ENCODE measurements around the gene QKI.
"Not testable (repeated sequence)": the region's sequence is repeated elsewhere in the genome, so short reads cannot be mapped to it uniquely, and the experiment has no call there.

The QKI gene

GRCh38 chr6:163474581-163474980 lies 60.1 kb downstream of the QKI start:
- Histone ChIP-seq H3K36me3 (ENCODE audit: control insufficient read depth, insufficient read depth, low read length) (no peaks in the 10 kb centered on the region), H3K27me3 (ENCODE audit: control insufficient read depth, insufficient read depth, low read length) (no peaks in the 10 kb centered on the region), H3K4me3 (ENCODE audit: low read length) (no peak overlapping the region), H3K9ac (ENCODE audit: low read length) (no peak overlapping the region), H3K9me3 (ENCODE audit: control insufficient read depth, low read length) (no peaks in the 10 kb centered on the region), H3K4me1 (ENCODE audit: control insufficient read depth, insufficient read depth, low read length) (no peaks in the 10 kb centered on the region)

- not testable (repeated sequence) for H3K4me1 ChIP-seq (ENCODE audit: control insufficient read depth, insufficient read depth, low read length); H3K4me3 ChIP-seq (ENCODE audit: low read length); H3K9ac ChIP-seq (ENCODE audit: low read length); H3K27me3 ChIP-seq (ENCODE audit: control insufficient read depth, insufficient read depth, low read length); H3K9me3 ChIP-seq (ENCODE audit: control insufficient read depth, low read length); H3K36me3 ChIP-seq (ENCODE audit: control insufficient read depth, insufficient read depth, low read length)
Measured at GRCh38 chr6:163476946-163477345, 62.4 kb downstream of the QKI start.

DNA sequence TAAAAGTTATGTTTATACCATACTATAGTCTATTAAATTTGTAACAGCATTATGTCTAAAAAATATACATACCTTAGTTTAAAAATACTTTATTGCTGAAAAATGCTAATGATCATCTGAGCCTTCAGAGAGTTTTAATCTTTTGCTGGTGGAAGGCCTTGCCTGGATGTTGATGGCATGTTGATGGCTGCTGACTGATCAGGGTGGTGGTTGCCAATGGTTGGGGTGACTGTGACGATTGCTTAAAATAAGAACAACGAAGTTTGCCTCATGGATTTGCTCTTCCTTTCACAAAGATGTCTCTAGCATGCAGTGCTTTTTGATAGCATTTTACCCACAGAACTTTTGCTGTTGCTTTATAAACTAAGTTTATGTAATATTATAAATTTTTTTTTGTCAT lies 68.6 kb downstream of the QKI start:
- H3K9me3 ChIP-seq (ENCODE audit: control insufficient read depth, low read length), result no peaks in the 10 kb centered on the region
- H3K4me3 ChIP-seq (ENCODE audit: low read length), result no peak overlapping the region
- no peaks in the 10 kb centered on the region for H3K4me1 ChIP-seq (ENCODE audit: control insufficient read depth, insufficient read depth, low read length)
- H3K9ac ChIP-seq (ENCODE audit: low read length), result no peak overlapping the region
- H3K27me3 ChIP-seq (ENCODE audit: control insufficient read depth, insufficient read depth, low read length), result no peaks in the 10 kb centered on the region
- no peaks in the 10 kb centered on the region for H3K36me3 ChIP-seq (ENCODE audit: control insufficient read depth, insufficient read depth, low read length)

DNA sequence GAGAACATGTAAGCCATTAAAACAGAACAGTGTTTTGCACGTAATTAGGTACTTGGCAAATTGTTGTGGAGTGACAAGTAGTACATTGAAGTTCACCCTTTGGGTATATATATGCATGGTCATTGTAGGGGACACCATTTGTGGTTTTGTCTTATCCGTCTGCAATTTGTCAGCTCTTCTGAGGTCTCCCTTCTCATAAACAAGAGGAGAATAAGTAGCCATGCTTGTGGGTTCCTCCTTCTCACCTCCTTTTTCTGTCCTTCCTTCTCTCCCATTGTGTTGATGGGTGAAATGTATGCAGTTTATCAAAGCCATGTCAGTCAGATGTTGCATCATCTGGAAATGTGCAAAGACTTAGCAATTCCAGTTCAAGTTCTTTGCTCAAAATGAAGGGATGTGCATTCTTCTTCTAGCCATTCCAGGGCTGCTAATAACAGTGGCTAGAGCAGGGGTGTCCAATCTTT lies 70.9 kb downstream of the QKI start:
- H3K4me3 ChIP-seq (ENCODE audit: low read length), result no peak overlapping the region
- H3K9ac ChIP-seq (ENCODE audit: low read length), result no peak overlapping the region
- no peaks in the 10 kb centered on the region for H3K4me1 ChIP-seq (ENCODE audit: control insufficient read depth, insufficient read depth, low read length)
- H3K36me3 ChIP-seq (ENCODE audit: control insufficient read depth, insufficient read depth, low read length), result no peaks in the 10 kb centered on the region
- no peaks in the 10 kb centered on the region for H3K9me3 ChIP-seq (ENCODE audit: control insufficient read depth, low read length)
- H3K27me3 ChIP-seq (ENCODE audit: control insufficient read depth, insufficient read depth, low read length), result no peaks in the 10 kb centered on the region

DNA sequence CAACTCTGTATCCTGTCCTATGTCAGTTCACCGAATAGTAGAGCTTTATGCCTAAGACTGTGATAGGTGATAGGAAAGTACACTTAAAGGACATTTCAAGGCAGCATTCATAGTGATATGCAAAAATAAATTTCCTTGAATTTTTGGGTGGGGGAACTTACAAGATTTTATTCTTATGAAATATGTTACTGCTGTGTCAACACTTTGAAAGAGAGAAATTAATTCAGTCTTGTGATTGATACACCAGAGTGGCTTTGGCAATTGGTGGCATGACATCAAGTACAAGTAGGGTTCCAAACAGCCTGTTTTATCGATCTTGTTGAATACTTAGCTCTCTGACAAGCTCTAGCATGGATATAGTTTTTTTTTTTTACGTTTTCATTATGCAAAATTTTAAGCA lies 72.3 kb downstream of the QKI start:
- Histone ChIP-seq H3K4me3 (ENCODE audit: low read length) (no peak overlapping the region), H3K27me3 (ENCODE audit: control insufficient read depth, insufficient read depth, low read length) (no peaks in the 10 kb centered on the region), H3K9ac (ENCODE audit: low read length) (no peak overlapping the region), H3K9me3 (ENCODE audit: control insufficient read depth, low read length) (no peaks in the 10 kb centered on the region), H3K36me3 (ENCODE audit: control insufficient read depth, insufficient read depth, low read length) (no peaks in the 10 kb centered on the region), H3K4me1 (ENCODE audit: control insufficient read depth, insufficient read depth, low read length) (no peaks in the 10 kb centered on the region)

GRCh38 chr6:163487606-163488005 lies 73.1 kb downstream of the QKI start:
- H3K4me1 ChIP-seq (ENCODE audit: control insufficient read depth, insufficient read depth, low read length), result no peaks in the 10 kb centered on the region

DNA sequence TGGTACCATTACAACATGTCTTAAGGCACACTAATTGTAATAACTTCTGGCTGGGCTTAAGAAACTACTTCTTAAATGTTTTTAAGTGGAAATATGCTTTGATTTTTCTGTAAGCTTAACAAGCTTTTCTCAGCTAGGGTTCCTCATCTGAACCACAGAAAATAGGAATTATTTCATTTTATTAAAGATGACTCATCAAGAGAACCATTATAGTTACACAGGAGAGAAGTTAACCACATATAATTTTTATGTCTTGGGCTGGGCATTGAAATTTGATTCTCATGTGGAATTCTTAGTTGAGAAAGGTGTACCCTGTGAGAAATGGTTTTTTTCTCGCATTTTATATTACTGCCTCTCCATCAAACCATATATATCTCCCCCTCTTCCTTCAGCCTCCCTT lies 75.1 kb downstream of the QKI start:
- Histone ChIP-seq H3K27me3 (ENCODE audit: control insufficient read depth, insufficient read depth, low read length) (no peaks in the 10 kb centered on the region), H3K9ac (ENCODE audit: low read length) (no peak overlapping the region), H3K9me3 (ENCODE audit: control insufficient read depth, low read length) (no peaks in the 10 kb centered on the region), H3K36me3 (ENCODE audit: control insufficient read depth, insufficient read depth, low read length) (no peaks in the 10 kb centered on the region), H3K4me1 (ENCODE audit: control insufficient read depth, insufficient read depth, low read length) (no peaks in the 10 kb centered on the region), H3K4me3 (ENCODE audit: low read length) (no peak overlapping the region)

More at GRCh38 chr6:163487606-163488005, 73.1 kb downstream of the QKI start:
- H3K27me3 ChIP-seq (ENCODE audit: control insufficient read depth, insufficient read depth, low read length), result no peaks in the 10 kb centered on the region
- no peak overlapping the region for H3K9ac ChIP-seq (ENCODE audit: low read length)
- no peak overlapping the region for H3K4me3 ChIP-seq (ENCODE audit: low read length)
- no peaks in the 10 kb centered on the region for H3K9me3 ChIP-seq (ENCODE audit: control insufficient read depth, low read length)
- no peaks in the 10 kb centered on the region for H3K36me3 ChIP-seq (ENCODE audit: control insufficient read depth, insufficient read depth, low read length)

GRCh38 chr6:163490826-163491577 lies 76.5 kb downstream of the QKI start:
- Histone ChIP-seq H3K9ac (ENCODE audit: low read length) (no peak overlapping the region), H3K36me3 (ENCODE audit: control insufficient read depth, insufficient read depth, low read length) (no peaks in the 10 kb centered on the region), H3K4me1 (ENCODE audit: control insufficient read depth, insufficient read depth, low read length) (no peaks in the 10 kb centered on the region), H3K4me3 (ENCODE audit: low read length) (no peak overlapping the region), H3K27me3 (ENCODE audit: control insufficient read depth, insufficient read depth, low read length) (no peaks in the 10 kb centered on the region), H3K9me3 (ENCODE audit: control insufficient read depth, low read length) (no peaks in the 10 kb centered on the region)

DNA sequence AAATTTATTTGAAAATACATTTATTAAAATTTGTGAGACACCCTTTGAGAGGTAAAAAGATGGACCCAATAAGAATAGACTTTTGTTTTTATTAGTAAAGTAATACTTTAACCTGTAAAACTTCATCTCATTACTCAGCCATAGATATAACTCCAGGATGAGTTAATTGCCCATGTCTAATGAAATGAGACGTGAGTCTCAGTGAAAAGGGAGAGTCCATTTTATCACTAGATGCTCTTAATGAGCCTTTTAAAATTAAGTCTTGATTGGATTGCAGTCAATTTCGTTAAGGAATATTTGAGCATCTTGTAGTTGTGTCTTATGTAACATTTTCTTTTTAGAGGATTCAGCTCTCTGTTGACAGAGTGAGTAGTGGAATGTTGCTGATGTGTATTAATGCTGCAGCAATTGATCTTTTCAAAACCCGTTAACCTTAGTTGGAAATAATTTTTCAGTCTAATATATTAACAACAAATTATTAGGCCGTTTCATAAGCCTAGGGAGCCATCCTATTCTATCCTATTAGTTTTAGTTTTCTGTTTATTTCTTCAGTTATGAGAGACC lies 77.3 kb downstream of the QKI start:
- H3K9me3 ChIP-seq (ENCODE audit: control insufficient read depth, low read length), result no peaks in the 10 kb centered on the region
- H3K9ac ChIP-seq (ENCODE audit: low read length), result no peak overlapping the region
- H3K4me1 ChIP-seq (ENCODE audit: control insufficient read depth, insufficient read depth, low read length), result no peaks in the 10 kb centered on the region
- H3K36me3 ChIP-seq (ENCODE audit: control insufficient read depth, insufficient read depth, low read length), result no peaks in the 10 kb centered on the region
- no peak overlapping the region for H3K4me3 ChIP-seq (ENCODE audit: low read length)
- no peaks in the 10 kb centered on the region for H3K27me3 ChIP-seq (ENCODE audit: control insufficient read depth, insufficient read depth, low read length)

- Histone ChIP-seq H3K4me1 (ENCODE audit: control insufficient read depth, insufficient read depth, low read length) (no peaks in the 10 kb centered on the region), H3K9me3 (ENCODE audit: control insufficient read depth, low read length) (no peaks in the 10 kb centered on the region), H3K4me3 (ENCODE audit: low read length) (no peak overlapping the region), H3K27me3 (ENCODE audit: control insufficient read depth, insufficient read depth, low read length) (no peaks in the 10 kb centered on the region), H3K9ac (ENCODE audit: low read length) (no peak overlapping the region), H3K36me3 (ENCODE audit: control insufficient read depth, insufficient read depth, low read length) (no peaks in the 10 kb centered on the region)
Measured at GRCh38 chr6:163494279-163494727, 79.8 kb downstream of the QKI start.

- Histone ChIP-seq H3K27me3 (ENCODE audit: control insufficient read depth, insufficient read depth, low read length) (no peaks in the 10 kb centered on the region), H3K36me3 (ENCODE audit: control insufficient read depth, insufficient read depth, low read length) (no peaks in the 10 kb centered on the region), H3K9ac (ENCODE audit: low read length) (no peak overlapping the region), H3K4me1 (ENCODE audit: control insufficient read depth, insufficient read depth, low read length) (no peaks in the 10 kb centered on the region), H3K9me3 (ENCODE audit: control insufficient read depth, low read length) (no peaks in the 10 kb centered on the region), H3K4me3 (ENCODE audit: low read length) (no peak overlapping the region)
Measured at GRCh38 chr6:163496205-163496604, 81.7 kb downstream of the QKI start.

GRCh38 chr6:163500105-163500504 lies 85.6 kb downstream of the QKI start:
- no peaks in the 10 kb centered on the region for H3K36me3 ChIP-seq (ENCODE audit: control insufficient read depth, insufficient read depth, low read length)
- H3K4me3 ChIP-seq (ENCODE audit: low read length), result no peak overlapping the region
- no peaks in the 10 kb centered on the region for H3K4me1 ChIP-seq (ENCODE audit: control insufficient read depth, insufficient read depth, low read length)
- H3K9me3 ChIP-seq (ENCODE audit: control insufficient read depth, low read length), result no peaks in the 10 kb centered on the region
- H3K27me3 ChIP-seq (ENCODE audit: control insufficient read depth, insufficient read depth, low read length), result no peaks in the 10 kb centered on the region
- H3K9ac ChIP-seq (ENCODE audit: low read length), result no peak overlapping the region

All from mucosa of stomach (tissue), 1 donor.